Measurements from ENCODE around the gene STRA6.

The STRA6 gene

DNA sequence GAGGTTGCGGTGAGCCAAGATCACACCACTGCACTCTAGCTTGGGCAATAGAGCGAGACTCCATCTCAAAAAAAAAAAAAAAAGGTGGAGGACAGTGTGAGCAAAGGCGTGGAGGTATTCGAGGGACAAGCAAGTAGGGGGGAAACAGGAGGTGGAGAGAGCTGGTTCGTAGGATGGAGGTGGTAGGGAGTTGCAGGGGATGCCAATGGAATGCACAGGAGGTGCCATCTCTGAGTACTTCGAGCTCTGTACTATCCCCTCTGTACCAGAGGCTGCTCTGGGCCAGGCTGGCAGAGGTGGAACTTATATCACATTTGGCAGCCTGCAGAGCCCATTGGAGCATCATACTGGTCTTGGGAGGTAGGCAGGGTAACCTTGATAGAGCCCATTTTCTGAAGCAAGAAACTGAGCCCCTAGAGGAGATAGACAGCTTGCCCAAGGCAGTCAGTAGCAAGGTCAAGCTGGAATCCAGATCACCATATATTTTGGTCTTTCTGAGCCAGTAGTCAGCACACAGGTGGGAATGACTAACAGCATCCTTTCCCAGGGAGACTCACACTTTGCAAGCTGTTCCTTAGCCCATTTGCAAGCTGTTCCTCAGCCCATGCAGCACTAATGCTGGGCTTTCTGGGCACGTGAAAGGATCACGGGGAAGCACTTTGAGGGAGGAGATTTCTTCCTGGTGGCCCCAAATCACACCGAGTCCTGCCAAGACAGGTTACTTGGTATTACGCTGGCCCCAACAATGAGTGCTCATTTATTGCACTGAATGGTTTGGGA lies 24.4 kb upstream of the STRA6 start:
- DNase-seq (ENCODE audit: low spot score): peak; percentile 52

DNA sequence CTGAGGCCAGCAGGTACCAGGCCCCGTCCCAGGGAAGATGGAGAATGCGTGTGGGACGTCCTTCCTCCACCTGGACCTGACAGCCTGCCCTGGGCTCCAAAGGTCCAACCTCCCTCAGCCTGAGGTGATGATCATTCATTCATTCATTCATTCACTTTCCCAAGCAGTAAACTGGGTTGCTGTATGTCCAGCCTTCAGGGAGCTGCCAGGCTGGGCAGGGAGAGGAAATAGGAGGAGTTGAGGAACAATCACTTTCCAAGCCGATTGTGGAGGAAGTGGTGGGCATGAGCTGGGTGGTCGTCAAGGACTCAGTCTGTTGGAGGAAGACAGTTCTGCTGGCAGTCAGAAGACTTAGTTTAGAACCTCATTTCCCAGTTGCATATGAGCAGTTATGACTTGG lies 23.3 kb upstream of the STRA6 start:
- DNase-seq (ENCODE audit: low spot score): no peak

DNA sequence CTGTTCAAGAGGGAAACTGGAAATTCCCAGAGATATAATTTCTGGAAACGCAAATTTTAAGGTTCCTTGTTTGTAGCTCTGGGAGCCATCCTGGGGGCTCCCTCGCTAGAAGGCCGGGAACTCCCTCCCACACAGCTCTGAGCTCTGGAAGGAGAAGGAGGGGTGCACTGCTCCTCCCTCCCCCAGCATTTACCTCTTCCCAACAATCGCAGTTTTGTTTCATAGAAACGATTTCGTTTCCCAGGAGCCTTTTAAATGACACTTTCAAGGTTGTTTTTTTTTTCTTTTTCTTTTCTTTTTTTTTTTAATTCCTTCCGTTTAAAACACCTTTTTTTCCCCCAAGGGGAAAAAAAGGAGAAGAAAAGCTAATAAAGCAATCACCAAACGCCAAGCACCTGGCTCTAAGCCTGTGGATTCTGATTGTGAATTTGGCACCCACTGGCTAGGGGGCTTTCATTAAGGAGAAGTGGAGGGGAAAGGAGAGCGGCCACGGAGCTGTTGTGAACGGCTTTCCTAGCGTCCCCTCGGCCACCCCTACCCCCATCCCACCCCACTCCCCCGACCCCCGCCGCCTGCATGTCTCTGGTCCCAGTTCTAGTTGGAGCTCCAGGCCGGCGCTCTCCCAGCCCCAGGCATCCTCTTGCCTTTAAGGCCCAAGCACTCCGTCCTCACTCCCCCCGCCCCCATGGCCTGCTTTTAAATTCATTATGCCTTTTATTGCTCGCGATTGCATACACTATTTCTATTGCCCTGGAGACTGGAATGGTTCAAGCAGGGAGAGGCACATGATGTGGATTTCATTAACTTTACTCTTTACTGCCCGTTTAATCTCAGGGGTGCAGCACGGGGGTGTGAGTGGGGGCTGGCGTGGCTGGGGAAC lies 19.9 kb upstream of the STRA6 start:
- no peak for DNase-seq (ENCODE audit: low spot score)

DNA sequence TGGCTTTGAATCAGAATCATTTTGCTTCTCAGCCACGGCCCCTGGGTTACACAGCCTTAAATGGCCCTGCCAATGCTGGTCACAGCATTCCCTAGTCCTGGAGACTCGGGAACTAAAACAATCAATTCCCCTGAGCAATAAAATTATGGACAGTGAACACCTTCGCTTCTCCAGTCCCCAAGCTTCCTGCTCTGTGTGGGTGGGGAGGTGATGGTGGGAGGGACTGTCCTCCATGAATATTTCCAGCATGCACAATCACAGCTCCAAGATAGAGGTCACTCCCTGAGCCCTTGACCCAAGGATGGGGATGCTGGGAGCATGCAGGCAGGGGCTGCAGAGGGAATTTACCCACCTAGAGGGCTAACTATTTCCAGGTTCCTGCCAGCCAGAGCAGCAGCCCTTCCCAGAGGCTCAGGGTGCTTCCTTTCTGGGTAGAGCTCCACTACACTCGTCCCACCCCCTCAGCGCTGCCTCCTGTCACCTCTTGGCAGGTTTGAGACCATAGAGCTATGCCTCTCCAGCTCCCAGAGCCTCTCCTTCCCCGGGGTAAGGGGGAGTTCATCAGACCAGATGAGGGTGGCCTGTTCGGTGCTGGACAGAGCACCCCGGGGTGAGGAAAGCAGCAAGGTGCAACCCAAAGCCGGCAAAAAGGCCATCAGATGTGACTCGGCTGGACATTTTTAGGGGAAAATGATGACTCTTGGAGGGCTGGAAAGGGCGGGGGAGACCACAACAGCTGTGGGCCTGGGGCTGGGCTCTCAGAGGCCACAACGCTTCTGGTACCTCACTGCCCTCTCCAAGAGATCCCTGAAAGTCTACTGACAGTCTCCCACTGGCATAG lies 19.0 kb upstream of the STRA6 start:
- DNase-seq (ENCODE audit: low spot score): no peak

DNA sequence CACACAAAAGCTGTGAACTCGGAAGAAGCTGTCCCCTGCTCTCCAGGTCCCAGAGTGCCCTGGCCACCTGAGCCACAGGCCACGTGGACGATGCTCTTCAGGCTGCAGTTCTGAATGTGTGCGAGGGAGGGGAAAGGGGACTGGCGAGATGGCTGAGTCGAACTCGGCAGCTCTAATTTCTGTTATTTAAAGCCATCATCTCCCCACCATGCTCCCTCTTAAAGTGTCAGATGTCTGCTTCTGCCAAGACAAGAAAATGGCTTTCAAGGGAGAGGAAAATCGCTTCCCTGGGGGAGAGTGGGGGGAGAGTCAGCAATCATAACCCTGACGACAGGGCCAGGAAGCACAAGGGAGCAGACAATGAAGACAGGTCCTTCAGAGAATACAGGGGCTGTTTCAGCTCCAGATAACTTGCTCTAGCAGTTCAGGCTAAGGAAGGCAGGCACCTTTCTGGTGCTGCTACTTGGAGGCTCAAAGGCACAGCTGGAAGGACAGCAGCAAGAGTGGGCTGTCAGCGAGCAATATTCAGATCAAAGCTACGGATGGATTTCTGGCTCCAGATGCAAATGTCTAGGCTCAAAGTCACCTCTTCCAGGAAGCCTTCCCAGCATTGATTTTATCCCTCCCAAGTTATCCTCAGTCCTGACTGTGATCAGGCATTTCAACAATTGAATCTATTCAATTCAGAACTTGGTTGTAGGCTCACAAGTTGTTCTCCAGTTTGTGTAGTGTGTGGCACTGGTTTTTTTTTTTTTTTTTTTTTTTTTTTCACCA lies 18.1 kb upstream of the STRA6 start:
- DNase-seq (ENCODE audit: low spot score): no peak

DNA sequence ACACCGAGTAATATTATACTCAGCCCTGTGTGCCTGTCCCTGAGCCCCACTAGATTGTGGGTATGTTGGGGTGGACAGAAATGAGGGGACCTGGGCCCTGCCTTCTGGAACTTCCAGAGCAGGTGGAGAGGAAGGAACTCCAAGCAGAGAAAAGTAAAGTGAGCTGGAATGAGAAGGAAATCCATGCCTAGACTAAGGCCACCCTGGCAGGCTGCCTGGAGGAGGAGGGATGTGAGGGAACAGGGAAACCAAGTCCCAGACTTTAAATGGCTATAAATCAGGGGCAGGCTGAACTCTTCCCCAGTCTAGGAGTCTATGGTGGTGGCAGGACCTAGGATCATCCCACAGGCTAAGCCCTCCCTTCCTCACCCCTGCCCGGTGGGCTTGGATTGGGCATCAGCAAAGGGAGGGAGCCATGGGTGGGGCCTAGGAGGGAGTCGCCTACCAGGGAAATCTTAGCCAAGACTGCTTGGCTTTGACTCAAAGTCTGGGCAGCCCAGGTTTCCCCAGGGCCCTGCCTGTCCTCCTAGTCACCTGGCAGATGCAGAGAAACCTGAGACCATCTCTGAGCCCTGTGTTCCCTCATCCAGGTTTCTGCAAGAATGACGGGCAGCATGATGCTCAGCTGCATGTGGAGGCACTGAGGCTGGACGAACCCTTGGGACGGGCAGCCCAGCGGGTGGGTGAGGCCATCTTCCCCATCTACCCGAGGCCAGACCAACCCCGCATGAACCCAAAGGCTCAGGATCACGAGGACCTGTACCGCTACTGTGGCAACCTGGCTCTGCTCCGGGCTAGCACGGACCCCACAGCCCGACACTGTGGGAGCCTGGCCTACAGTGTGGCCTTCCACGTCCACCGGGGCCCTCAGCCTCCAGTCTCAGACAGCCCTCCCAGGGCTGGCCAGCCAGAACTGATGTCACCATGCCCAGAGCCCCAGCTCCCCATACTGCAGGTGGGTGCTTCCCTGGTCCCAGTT lies 15.6 kb upstream of the STRA6 start:
- no peak for DNase-seq (ENCODE audit: low spot score)

DNA sequence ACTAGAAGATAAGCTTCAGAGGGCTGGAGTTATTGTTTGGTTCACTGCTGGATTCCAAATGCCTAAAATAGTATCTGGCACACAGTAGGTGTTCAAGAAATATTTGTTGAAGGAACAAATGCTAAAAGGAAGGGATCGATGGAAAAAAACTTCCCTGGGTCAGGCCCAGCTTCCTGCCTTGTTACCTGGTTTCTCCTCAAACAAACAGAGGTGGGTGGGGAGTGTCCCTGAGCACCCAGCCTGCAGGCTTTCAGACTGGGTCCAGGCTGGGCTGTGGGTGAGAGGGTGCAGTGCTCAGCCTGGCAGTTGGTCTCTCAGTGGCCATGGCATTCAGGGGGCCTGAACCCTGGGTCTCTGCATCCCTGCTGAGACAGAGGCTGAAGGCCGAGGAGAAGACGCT lies 14.4 kb upstream of the STRA6 start:
- DNase-seq (ENCODE audit: low spot score): no peak

DNA sequence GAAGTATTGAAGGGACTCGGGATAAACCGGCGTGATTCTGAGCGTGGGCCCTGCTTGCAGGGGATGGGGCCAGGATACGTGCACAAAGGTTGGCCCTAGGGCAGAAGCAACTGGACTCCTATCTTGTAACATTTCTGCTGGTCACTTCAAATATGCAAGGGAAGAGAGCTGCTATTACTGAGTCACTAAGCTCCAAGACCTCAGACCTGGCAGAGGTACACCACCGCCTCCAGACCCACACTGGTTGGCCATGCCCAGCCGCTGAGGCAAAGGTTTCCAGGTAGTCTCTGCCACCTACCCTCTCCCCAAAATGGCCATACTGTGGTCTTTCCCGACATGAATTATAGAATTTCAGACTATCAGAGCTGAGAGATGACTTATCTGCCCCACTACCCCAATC lies 13.4 kb upstream of the STRA6 start:
- DNase-seq (ENCODE audit: low spot score): no peak

DNA sequence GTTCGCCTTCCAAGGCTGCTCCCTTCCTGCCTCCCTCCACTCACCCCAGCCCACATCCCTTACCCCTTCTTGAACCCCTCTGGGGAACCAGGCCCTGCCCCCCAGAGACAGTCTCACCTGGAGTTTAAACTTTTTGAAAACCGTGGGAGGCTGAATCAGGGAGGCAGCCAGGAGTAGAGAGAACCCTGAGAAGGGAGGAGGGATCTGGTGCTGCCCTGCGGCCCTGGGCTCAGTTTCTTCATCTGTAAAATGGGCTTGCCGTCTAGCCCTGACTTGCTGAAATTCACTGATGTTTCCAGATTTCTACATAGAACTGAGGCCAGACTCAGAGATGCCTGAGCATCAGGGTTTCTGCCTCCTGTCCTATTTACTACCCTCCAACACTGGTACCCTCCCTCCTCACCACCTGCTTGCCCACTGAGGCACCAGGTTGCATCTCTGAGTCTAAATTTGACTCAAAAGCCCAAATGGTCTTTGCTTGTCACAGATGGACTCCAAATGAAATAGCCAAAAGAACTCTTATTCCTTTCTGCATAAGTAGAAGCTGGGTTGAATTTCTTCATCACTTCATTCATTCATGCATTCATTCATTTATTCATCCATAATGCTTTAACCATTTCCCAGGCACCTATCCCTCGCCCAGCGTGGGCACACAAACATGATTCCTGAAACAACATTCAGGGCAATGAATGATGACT lies 11.9 kb upstream of the STRA6 start:
- no peak for DNase-seq (ENCODE audit: low spot score)

DNA sequence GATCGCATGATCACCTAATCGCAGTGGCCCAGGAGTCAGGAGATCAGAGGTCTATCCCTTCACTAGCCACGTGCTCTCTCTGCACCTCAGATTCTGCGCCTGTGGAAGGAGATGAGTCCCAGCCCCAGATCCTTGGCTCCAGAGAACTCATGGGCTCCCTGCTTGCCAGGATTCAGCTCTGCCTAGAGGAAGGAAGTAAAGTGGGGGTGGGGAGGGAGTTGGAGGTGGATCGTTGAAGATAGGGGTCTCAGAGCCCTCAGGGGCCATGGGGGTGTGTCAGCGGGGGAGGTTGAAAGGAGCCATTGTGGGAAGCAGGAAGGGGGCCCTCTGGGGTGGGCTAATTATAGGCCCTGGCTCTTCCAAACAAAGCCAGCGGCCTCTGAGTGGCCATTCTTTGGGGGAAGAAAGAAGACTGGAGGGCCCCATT lies 11.3 kb upstream of the STRA6 start:
- no peak for DNase-seq (ENCODE audit: low spot score)

DNA sequence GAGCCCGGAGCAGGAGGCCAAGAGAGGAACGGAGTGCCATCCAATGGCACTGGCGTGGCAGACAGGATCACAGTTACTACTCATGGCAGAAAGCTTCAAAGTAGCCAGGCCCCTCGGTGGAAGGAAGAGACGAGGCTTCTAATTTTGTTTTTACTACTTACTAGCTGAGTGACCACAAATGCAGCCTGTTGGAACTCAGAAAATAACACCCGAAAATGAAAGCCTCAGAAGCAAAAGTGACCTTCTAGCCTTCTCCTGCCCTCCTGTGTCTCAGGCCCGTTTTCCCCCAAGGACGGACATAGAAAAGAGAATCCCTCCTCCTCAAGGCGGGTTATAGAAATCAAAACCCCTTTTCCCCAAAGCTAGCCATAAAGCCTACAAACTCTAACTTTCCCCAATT lies 9.9 kb upstream of the STRA6 start:
- no peak for DNase-seq (ENCODE audit: low spot score)

DNA sequence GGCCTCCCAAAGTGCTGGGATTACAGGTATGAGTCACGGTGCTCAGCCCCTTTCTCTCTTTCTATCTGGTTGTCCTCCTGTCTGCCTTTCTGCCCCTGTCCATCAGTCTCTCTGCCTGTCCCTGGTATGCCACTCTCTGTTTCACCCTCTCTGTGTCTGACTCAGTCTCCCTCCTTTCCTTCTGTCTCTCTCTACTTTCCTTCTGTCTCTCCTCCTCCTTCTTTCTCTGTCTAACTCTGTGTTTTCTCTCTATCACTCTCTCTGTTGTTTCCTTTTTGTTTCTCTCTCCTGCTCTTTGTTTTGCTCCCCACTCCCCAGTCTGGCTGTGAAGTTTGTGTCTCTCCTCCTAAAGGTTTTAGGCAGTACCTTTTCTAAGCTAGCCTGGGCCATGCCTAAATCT lies 9.1 kb upstream of the STRA6 start:
- no peak for DNase-seq (ENCODE audit: low spot score)

DNA sequence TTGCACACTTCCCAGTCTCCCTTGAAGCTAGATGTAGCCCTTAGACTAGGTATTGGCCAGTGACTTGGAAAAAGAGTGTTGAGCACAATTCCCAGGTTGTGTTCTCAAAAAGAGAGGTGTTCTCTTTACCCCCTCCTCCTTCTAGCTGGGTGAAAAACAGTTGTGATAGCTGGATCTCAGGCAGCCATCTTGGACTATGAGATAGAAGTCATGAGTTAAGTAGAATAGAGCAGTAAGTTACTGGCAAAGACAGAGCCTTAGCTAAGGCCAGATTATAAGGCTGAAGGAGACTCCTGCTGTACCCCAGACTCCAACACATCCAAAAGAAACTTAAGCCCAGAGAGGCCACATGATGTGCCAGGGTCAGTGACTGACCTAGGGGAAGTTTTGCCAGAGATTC lies 8.1 kb upstream of the STRA6 start:
- DNase-seq (ENCODE audit: low spot score): no peak

DNA sequence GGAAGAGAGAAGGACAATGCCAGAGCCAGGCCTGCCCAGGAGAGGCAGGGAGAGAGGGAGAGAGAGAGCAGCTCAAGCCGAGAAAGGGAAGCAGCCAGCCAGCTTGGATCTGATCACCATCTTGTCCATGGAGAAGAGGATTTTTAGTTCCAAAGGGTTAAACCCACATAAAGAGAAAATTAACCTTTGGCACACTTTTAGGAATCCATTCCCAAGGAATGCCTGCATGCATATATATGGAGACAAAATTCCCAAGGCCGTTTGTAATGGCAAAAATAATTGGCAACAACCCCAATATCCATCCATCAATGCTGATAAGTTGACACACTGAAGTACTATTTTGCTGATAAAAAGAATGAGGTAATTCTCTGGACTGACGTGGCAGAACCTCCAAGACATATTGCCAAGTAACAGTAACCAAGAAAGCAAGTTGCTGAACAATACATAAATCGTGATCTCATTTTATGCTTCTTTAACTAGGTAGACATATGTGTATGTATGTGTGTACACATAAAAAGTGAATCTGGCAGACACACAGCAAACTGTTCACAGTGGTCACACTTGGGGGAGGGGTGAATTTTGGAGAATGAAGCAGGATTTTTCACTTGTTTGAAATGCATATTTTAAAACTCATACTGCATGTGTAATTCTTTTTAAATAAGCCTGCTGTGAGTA lies 7.5 kb upstream of the STRA6 start:
- DNase-seq (ENCODE audit: low spot score): no peak

DNA sequence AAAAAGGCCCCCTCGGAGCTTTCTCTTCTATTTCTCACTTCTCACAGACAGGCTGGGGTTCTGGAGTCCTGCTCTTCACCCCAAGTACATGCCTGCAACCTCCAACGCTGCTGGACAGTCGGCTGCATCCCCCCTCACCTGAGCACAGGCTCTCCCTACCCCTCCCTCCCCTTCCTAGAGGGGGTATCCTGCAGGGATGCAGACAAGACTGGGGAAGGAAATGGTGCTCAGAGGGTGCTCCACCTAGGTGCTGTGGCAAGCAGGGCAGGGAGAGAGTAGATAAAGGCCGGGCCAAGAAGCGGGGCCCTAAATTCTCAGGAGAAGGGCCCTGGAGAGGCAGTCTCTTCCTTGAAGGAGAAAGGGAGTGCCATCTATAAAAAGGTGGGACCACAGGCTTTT lies 7.0 kb upstream of the STRA6 start:
- no peak for DNase-seq (ENCODE audit: low spot score)

DNA sequence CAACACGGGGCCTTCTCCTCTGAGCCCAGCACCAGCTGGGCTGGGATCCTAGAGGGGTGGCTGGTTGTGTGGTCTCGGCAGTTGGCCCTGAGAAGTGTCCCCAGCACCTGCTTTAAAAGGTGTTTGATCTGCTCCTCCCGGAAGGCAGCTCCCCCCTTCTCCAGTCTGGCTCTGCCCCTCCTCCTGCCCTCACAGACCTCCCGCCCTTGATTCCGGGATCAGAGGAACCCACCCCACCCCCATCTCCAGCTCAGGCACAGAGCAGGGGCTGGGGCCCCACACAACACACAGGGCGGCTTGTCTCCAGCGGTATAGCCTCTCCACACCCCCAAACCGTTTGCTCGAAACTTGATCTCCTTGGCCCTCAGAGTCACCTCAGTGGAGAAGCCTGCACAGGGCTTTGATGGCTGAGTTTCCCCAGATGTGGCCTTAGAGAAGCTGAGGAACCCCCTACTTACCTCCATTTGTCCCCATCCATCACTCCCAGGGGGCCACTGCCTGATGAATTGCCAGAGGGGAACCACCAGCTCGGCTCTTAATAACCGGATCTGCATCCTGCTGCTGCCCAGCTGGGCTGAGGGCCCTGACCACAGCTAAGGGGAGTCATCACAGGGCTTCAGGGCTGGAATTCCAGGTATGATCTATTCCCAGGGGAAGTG lies 6.4 kb upstream of the STRA6 start:
- DNase-seq (ENCODE audit: low spot score): no peak

DNA sequence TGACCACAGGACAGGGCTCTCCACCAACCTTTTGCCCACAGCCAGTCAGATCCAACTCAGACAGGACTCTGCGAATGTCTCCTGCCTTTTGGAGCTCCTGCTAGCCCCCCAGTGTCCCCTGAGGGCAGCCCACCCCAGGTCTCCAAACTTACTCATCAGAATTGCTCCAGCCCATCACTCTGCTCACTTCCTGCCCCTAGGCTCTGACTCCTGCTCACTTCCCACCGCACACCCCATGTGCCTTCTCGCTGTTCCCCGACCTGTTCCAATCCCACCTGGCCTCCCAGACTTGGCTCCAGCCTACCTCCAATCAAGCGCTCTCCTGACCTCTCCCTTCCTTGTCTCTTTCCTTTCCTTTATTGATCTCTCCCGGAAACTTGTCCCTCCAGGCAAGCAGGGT lies 5.9 kb upstream of the STRA6 start:
- no peak for DNase-seq (ENCODE audit: low spot score)

DNA sequence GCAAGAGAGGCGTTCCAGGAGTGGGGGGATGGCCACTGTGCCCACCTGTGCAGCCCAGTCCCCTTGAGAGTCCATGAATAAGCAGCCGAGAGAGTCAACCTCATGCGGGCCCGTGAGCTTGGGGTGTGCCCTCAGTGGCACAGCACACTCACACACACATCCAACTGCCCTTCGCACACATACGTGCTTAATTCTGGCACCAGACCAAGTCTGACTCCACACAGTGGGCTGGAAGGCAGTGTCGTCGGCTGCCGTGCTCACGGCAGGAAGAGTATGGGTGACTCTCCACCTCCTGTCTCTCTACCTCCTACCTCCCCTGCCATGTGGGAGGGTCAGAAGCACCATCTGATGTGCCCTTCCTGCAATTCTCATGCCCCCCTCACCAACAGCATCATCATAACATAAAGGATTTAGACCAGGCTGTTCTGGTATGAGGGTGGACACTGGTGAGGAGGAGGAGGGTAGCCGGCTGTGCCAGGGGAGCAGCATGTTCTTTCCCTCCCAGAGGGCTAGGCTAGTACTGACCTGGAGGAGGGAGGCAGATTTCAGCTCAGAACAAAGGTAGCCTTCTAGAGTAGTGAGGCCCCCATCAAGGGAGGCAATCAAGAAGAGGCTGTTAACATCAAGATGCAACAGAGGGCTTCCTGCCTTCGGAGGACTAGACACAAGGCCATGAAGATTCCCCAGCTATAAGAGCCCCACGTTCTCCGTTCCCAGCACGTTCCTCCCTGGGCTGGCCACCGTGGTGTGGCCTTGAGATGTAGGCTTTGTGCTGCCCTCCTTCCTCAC lies 5.3 kb upstream of the STRA6 start:
- DNase-seq (ENCODE audit: low spot score): no peak

Data from cerebellar cortex (tissue), 1 donor.